SK-N-SH (cell line): Measurements from ENCODE around the gene MAEA. TPM values are rescaled to one million over a fixed set of nuclear protein-coding genes. Genes with fewer than 3 reads are reported as not detected.

Experiments used
- CTCF ChIA-PET: fragments of 300-600, 350-600 bp; formaldehyde crosslinking; extraction: SDS; loops from one replicate; lab custom pipeline; 2021; lab: Yijun Ruan, JAX
- POLR2A ChIA-PET: fragments of 350-600 bp; sonication (Branson Sonifier 250); formaldehyde crosslinking; extraction: SDS; loops from one replicate; lab custom pipeline; 2020; ENCODE audit warnings: antibody characterized with exemption, inconsistent platforms; lab: Yijun Ruan, JAX
- DNase-seq: peaks from one replicate; pipeline ENCODE4 v3.0.0; 2012
- H2AFZ ChIP-seq: fragments of 200-600 bp; sonication (generic); 2 replicates; pipeline ENCODE4 v1.8.1; 2016; ENCODE audit warnings: antibody characterized with exemption, mild to moderate bottlenecking, low read depth
- H3F3A ChIP-seq: fragments of 200-600 bp; sonication (generic); replicated peaks from 2 replicates; pipeline ENCODE3; 2016; ENCODE audit warnings: antibody characterized with exemption, mild to moderate bottlenecking; ENCODE audit not compliant: insufficient read depth
- H3K27ac ChIP-seq, 2 experiments: fragments of 200-500 bp in 1 of 2; fragments of 200-600 bp in 1 of 2; sonication (Bioruptor generic) in 1 of 2; sonication (generic), shearing (Covaris generic) in 1 of 2; 2 replicates each; pipeline versions ENCODE4 v1.5.1 to v1.6.1; 2014 to 2016; ENCODE audit warnings: low read depth in 2 of 2, inconsistent platforms in 1 of 2, low read length in 1 of 2, mild to moderate bottlenecking in 1 of 2, mixed read lengths in 1 of 2
- H3K27me3 ChIP-seq: fragments of 200-600 bp; sonication (generic), shearing (Covaris generic); 2 replicates; pipeline ENCODE4 v1.6.1; 2016; ENCODE audit warnings: mixed run types; ENCODE audit not compliant: insufficient read depth
- H3K36me3 ChIP-seq, 2 experiments: fragments of 200-500 bp in 1 of 2; fragments of 200-600 bp in 1 of 2; sonication (Bioruptor generic) in 1 of 2; sonication (generic) in 1 of 2; replicated peaks in 1 of 2; 2 replicates each; pipeline versions ENCODE3 to v1.5.1; 2014 to 2016; ENCODE audit warnings: low read length in 1 of 2, mild to moderate bottlenecking in 1 of 2; ENCODE audit not compliant: insufficient read depth in 2 of 2, control insufficient read depth in 1 of 2
- H3K4me1 ChIP-seq, 2 experiments: fragments of 200-500 bp in 1 of 2; fragments of 200-600 bp in 1 of 2; sonication (Bioruptor generic) in 1 of 2; sonication (generic), shearing (Covaris generic) in 1 of 2; 2 replicates each; pipeline versions ENCODE4 v1.5.1 to v1.6.1; 2014 to 2016; ENCODE audit warnings: low read depth in 1 of 2, low read length in 1 of 2, mixed run types in 1 of 2; ENCODE audit not compliant: insufficient read depth in 2 of 2, control insufficient read depth in 1 of 2
- H3K4me2 ChIP-seq: fragments of 200-600 bp; sonication (generic), shearing (Covaris generic); 2 replicates; pipeline ENCODE4 v1.6.1; 2017; ENCODE audit warnings: mixed run types
- H3K4me3 ChIP-seq, 2 experiments: fragments of 200-500 bp in 1 of 2; fragments of 200-600 bp in 1 of 2; sonication (Bioruptor generic) in 1 of 2; sonication (generic), shearing (Covaris generic) in 1 of 2; 2 replicates each; pipeline versions ENCODE4 v1.5.1 to v1.8.1; 2014 to 2016; ENCODE audit warnings: low read depth in 2 of 2, inconsistent platforms in 1 of 2, low read length in 1 of 2, mild to moderate bottlenecking in 1 of 2, mixed read lengths in 1 of 2, moderate library complexity in 1 of 2
- H3K79me2 ChIP-seq: fragments of 200-600 bp; sonication (generic); 2 replicates; pipeline ENCODE4 v1.8.1; 2017; ENCODE audit warnings: mild to moderate bottlenecking; ENCODE audit not compliant: insufficient read depth
- H3K9ac ChIP-seq: fragments of 200-600 bp; sonication (generic); 2 replicates; pipeline ENCODE4 v1.6.1; 2017; ENCODE audit warnings: mixed run types
- H3K9me2 ChIP-seq: fragments of 200-600 bp; sonication (generic); 2 replicates; pipeline ENCODE4 v1.6.1; 2017; ENCODE audit warnings: mixed run types
- H3K9me3 ChIP-seq: fragments of 200-600 bp; sonication (generic); 2 replicates; pipeline ENCODE4 v1.6.1; 2017; ENCODE audit warnings: mixed run types, mild to moderate bottlenecking, moderate library complexity
- H4K20me1 ChIP-seq: fragments of 200-600 bp; sonication (generic); 2 replicates; pipeline ENCODE4 v1.6.1; 2017; ENCODE audit warnings: mild to moderate bottlenecking, mixed run types; ENCODE audit not compliant: insufficient read depth
- CHD2 ChIP-seq: fragments of 150-350 bp; IDR thresholded peaks from 2 replicates; pipeline ENCODE4 v1.6.1; 2018; ENCODE audit warnings: low read length; ENCODE audit not compliant: partially characterized antibody
- CTCF ChIP-seq: fragments of 200-600 bp; sonication (generic); IDR thresholded peaks from 2 replicates; pipeline ENCODE4 v1.6.1; 2017; ENCODE audit warnings: antibody characterized with exemption, mild to moderate bottlenecking, moderate library complexity
- EP300 ChIP-seq, 2 experiments: IDR thresholded peaks; 2 replicates each; pipeline versions ENCODE4 v1.4.0 to v1.6.1; 2012; ENCODE audit warnings: borderline replicate concordance in 1 of 2, low read depth in 1 of 2, low read length in 1 of 2
- EZH2phosphoT487 ChIP-seq: fragments of 200-600 bp; sonication (generic); IDR thresholded peaks from 2 replicates; pipeline ENCODE4 v1.6.1; 2017; ENCODE audit warnings: low read depth, mixed run types, mild to moderate bottlenecking, antibody characterized with exemption, moderate library complexity, borderline replicate concordance
- FOSL2 ChIP-seq: IDR thresholded peaks from 2 replicates; pipeline ENCODE4 v1.4.0; 2012; ENCODE audit warnings: low read depth, mild to moderate bottlenecking, moderate library complexity, borderline replicate concordance
- FOXJ3 ChIP-seq: sonication (generic); formaldehyde crosslinking; IDR thresholded peaks from 2 replicates; pipeline ENCODE4 v1.5.1; 2020; ENCODE audit warnings: mild to moderate bottlenecking, missing genetic modification reagents
- FOXM1 ChIP-seq: IDR thresholded peaks from 2 replicates; pipeline ENCODE4 v1.4.0; 2012; ENCODE audit warnings: low read depth, mild to moderate bottlenecking
- IRF3 ChIP-seq: fragments of 150-350 bp; IDR thresholded peaks from 2 replicates; pipeline ENCODE4 v1.6.1; 2016; ENCODE audit warnings: mild to moderate bottlenecking, low read depth, low read length
- JUND ChIP-seq: IDR thresholded peaks from 2 replicates; pipeline ENCODE4 v1.4.0; 2012
- MXI1 ChIP-seq: IDR thresholded peaks from 2 replicates; pipeline ENCODE4 v1.6.1; 2012; ENCODE audit warnings: mild to moderate bottlenecking, low read depth, low read length, improper control_type of control experiment
- NRF1 ChIP-seq: IDR thresholded peaks from 2 replicates; pipeline ENCODE4 v1.6.1; 2012; ENCODE audit warnings: low read depth, mild to moderate bottlenecking, low read length
- RAD21 ChIP-seq: IDR thresholded peaks from 2 replicates; pipeline ENCODE4 v1.6.1; 2012; ENCODE audit warnings: mild to moderate bottlenecking, low read length
- RCOR1 ChIP-seq: fragments of 150-350 bp; IDR thresholded peaks from 2 replicates; pipeline ENCODE4 v1.6.1; 2017; ENCODE audit warnings: antibody characterized with exemption, low read length
- SIN3A ChIP-seq: IDR thresholded peaks from 2 replicates; pipeline ENCODE4 v1.6.1; 2012; ENCODE audit warnings: low read depth, mild to moderate bottlenecking, low read length, moderate library complexity, borderline replicate concordance
- SMC3 ChIP-seq: IDR thresholded peaks from 2 replicates; pipeline ENCODE4 v1.6.1; 2012; ENCODE audit warnings: low read depth, low read length, improper control_type of control experiment
- TCF12 ChIP-seq: IDR thresholded peaks from 2 replicates; pipeline ENCODE4 v1.4.0; 2012
- TEAD4 ChIP-seq: IDR thresholded peaks from 2 replicates; pipeline ENCODE4 v1.4.0; 2012; ENCODE audit warnings: mild to moderate bottlenecking, borderline replicate concordance; ENCODE audit not compliant: insufficient read depth
- USF1 ChIP-seq: IDR thresholded peaks from 2 replicates; pipeline ENCODE4 v1.4.0; 2012; ENCODE audit warnings: low read depth, borderline replicate concordance
- USF2 ChIP-seq: fragments of 150-350 bp; IDR thresholded peaks from 2 replicates; pipeline ENCODE4 v1.6.1; 2017; ENCODE audit warnings: antibody characterized with exemption, low read length, low read depth, borderline replicate concordance
- ZBTB33 ChIP-seq: IDR thresholded peaks from 2 replicates; pipeline ENCODE4 v1.4.0; 2012; ENCODE audit warnings: low read depth, borderline replicate concordance
- WGBS: methylation state at CpG from one replicate; pipeline ENCODE4 v1.1.6; 2017; ENCODE audit warnings: low lambda C conversion rate; 5-methylcytosine and 5-hydroxymethylcytosine counted together
- polyA plus RNA-seq, 3 experiments: library from polyadenylated mRNA; depleted of rRNA; stranded (reverse); fragments of >200 nt; gene quantifications; 2 replicates each; pipeline ENCODE4 v1.2.3, GENCODE V29; 2012

The MAEA gene
- polyA plus RNA-seq, 1 of the 3 experiments (the other 2 are of a cell fraction) = 128 TPM

GRCh38 chr4:1239950-1240307, 49.8 kb upstream of the MAEA start (continued):
- no peak for TF ChIP-seq NRF1
- TF ChIP-seq EZH2phosphoT487 = no peak
- TF ChIP-seq SMC3 = no peak

GRCh38 chr4:1240721-1241465, 48.8 kb upstream of the MAEA start:
- H4K20me1 ChIP-seq = peaks cover 73% of the 10 kb centered on the region
- no peak overlapping the region for H3K4me2 ChIP-seq

More at GRCh38 chr4:1240721-1241465, 48.8 kb upstream of the MAEA start:
- H3K27me3 ChIP-seq = no peaks in the 10 kb centered on the region
- TF ChIP-seq EP300 (IDR thresholded peaks at IDR 0.05; ENCODE audit: borderline replicate concordance in 1 of 2, low read depth in 1 of 2, low read length in 1 of 2) (no peak), SMC3 (no peak), USF2 (no peak), IRF3 (no peak), TEAD4 (no peak), TCF12 (no peak), CHD2 (no peak), RAD21 (no peak), MXI1 (no peak), JUND (no peak), CTCF (no peak), SIN3A (no peak), ZBTB33 (no peak), USF1 (no peak), FOXJ3 (CRISPR knock-in tag) (no peak), FOXM1 (no peak), FOSL2 (no peak), RCOR1 (no peak)
- POLR2A ChIA-PET = no interaction called here
- H3K4me1 ChIP-seq = peaks cover 0 to 10% of the 10 kb centered on the region in 2 experiments; a peak in 1 of 4 replicates
- CTCF ChIA-PET = interaction anchor here (1.0 kb wide), 1 partner anchor 110 kb away, joined by 3 read pairs; no protein-coding TSS in a partner anchor
- no peaks in the 10 kb centered on the region for H3F3A ChIP-seq
- no peak overlapping the region for H3K4me3 ChIP-seq
- no peak overlapping the region for H3K27ac ChIP-seq
- no peak overlapping the region for H3K9ac ChIP-seq
- H3K9me2 ChIP-seq = no peaks in the 10 kb centered on the region
- H3K36me3 ChIP-seq = peaks cover 0 to 54% of the 10 kb centered on the region in 2 experiments
- DNase-seq = peak; percentile 17
- WGBS = 97% methylated on average over 17 of the region's 37 CpGs
- no peaks in the 10 kb centered on the region for H3K9me3 ChIP-seq
- H2AFZ ChIP-seq = no peak overlapping the region
- H3K79me2 ChIP-seq = peaks cover 68% of the 10 kb centered on the region
